ENCODE measurements around the gene FKBP2. TPM values are rescaled to one million over a fixed set of nuclear protein-coding genes. Genes with fewer than 3 reads are reported as not detected.

The FKBP2 gene
- total RNA-seq, 5 donors from 2014 or later (not counting 1 experiment from before 2014, with no cell fraction given) = 17.9 to 53.0 (median 42.9) TPM

- Mint-ChIP-seq H3K36me3 (no peaks in the 10 kb centered on the region), H3K9me3 (no peaks in the 10 kb centered on the region), H3K27me3 (no peaks in the 10 kb centered on the region), H3K4me3 (peak overlapping the region; percentile 82 to 92 (median 88)), H3K27ac (peak overlapping the region; percentile 74 to 88), H3K4me1 (peaks cover 58 to 65% (median 59%) of the 10 kb centered on the region in 3 donors)
- DNase-seq (no peak), ATAC-seq (replicated peaks in 1 of 4) (no peak)
- Histone ChIP-seq H3K4me3 (ENCODE audit: control insufficient read depth in 1 of 2, extremely low read depth in 1 of 2, low read length in 1 of 2) (peak overlapping the region; percentile 75 to 76), H3K4me1 (ENCODE audit: control insufficient read depth in 1 of 2, extremely low read depth in 1 of 2, insufficient read depth in 2 of 2, low read length in 2 of 2) (peaks cover 24 to 77% of the 10 kb centered on the region in 2 experiments), H3K27ac (ENCODE audit: low read length) (peak overlapping the region; percentile 77), H3K36me3 (ENCODE audit: control insufficient read depth in 2 of 2, extremely low read depth in 1 of 2, insufficient read depth in 1 of 2, low read length in 1 of 2) (peaks cover 0 to 4% of the 10 kb centered on the region in 2 donors), H3K27me3 (replicated peaks in 1 of 2; ENCODE audit: control insufficient read depth in 2 of 2, extremely low read depth in 1 of 2, insufficient read depth in 2 of 2, low read length in 1 of 2) (no peaks in the 10 kb centered on the region), H3K9me3 (no peaks in the 10 kb centered on the region)
- ChIA-PET POLR2A (no interaction called here), CTCF (interaction anchor here in 1 of 2 donors (1.2 kb wide), 1 partner anchor 87 kb away, joined by 3 read pairs; the partner anchor contains the start of gene PRDX5)
- WGBS (ENCODE audit: insufficient coverage) = 0% methylated on average over 1 of the region's 8 CpGs
Observed at GRCh38 chr11:64230985-64231365, 9.9 kb upstream of the FKBP2 start.

GRCh38 chr11:64231546-64231945, 9.3 kb upstream of the FKBP2 start:
- Mint-ChIP-seq H3K4me1 (peaks cover 58 to 65% (median 60%) of the 10 kb centered on the region in 3 donors), H3K4me3 (peak overlapping the region; percentile 82 to 92 (median 88)), H3K27ac (peak overlapping the region; percentile 59 to 88), H3K36me3 (no peaks in the 10 kb centered on the region), H3K27me3 (no peaks in the 10 kb centered on the region), H3K9me3 (no peaks in the 10 kb centered on the region)
- Histone ChIP-seq H3K4me1 (ENCODE audit: control insufficient read depth in 1 of 2, extremely low read depth in 1 of 2, insufficient read depth in 2 of 2, low read length in 2 of 2) (peaks cover 24 to 77% of the 10 kb centered on the region in 2 experiments), H3K36me3 (ENCODE audit: control insufficient read depth in 2 of 2, extremely low read depth in 1 of 2, insufficient read depth in 1 of 2, low read length in 1 of 2) (peaks cover 0 to 4% of the 10 kb centered on the region in 2 donors), H3K27ac (ENCODE audit: low read length) (no peak overlapping the region), H3K9me3 (no peaks in the 10 kb centered on the region), H3K4me3 (ENCODE audit: control insufficient read depth in 1 of 2, extremely low read depth in 1 of 2, low read length in 1 of 2) (no peak overlapping the region), H3K27me3 (replicated peaks in 1 of 2; ENCODE audit: control insufficient read depth in 2 of 2, extremely low read depth in 1 of 2, insufficient read depth in 2 of 2, low read length in 1 of 2) (no peaks in the 10 kb centered on the region)
- ATAC-seq (replicated peaks in 1 of 4) (no peak), DNase-seq (no peak)
- 100% methylated on average over 7 of the region's 7 CpGs for WGBS (ENCODE audit: insufficient coverage)
- ChIA-PET CTCF (interaction anchor here in 1 of 2 donors (1.2 kb wide), 1 partner anchor 86 kb away, joined by 3 read pairs; the partner anchor contains the start of gene PRDX5), POLR2A (no interaction called here)

DNA sequence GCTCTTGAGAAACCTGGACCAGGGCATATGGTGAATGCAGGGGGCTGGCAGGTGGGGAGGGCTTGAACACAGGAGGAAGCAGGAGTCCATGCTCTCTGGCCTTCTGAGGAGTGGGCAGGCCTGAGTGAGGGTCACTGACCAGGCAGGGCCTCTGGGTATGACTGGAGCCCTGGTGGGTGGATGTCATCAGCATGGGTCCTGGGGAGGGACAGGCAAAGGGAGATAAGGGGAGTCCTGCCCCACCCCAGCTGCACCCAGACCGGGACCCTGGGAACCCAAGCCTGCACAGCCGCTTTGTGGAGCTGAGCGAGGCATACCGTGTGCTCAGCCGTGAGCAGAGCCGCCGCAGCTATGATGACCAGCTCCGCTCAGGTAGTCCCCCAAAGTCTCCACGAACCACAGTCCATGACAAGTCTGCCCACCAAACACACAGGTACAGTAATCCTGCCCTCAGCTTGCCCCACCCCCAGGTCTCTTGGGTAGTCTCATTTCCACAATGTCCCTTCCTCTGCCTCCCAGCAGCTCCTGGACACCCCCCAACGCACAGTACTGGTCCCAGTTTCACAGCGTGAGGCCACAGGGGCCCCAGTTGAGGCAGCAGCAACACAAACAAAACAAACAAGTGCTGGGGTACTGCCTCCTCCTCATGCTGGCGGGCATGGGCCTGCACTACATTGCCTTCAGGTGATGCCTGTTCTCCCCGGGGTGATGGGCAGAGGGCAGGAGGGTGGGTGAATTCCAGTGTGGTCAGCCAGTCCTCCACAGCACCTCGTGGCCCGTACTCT, 8.5 kb upstream of the FKBP2 start:
- POLR2A ChIA-PET = no interaction called here
- no peak for ATAC-seq (replicated peaks in 1 of 4)
- Mint-ChIP-seq H3K27me3 (no peaks in the 10 kb centered on the region), H3K27ac (peak overlapping the region; percentile 59 to 88), H3K4me3 (peak overlapping the region; percentile 57 to 92 (median 88)), H3K9me3 (no peaks in the 10 kb centered on the region), H3K36me3 (no peaks in the 10 kb centered on the region), H3K4me1 (peaks cover 51 to 61% (median 54%) of the 10 kb centered on the region in 3 donors)
- no peaks in the 10 kb centered on the region for H3K27me3 ChIP-seq (replicated peaks in 1 of 2; ENCODE audit: control insufficient read depth in 2 of 2, extremely low read depth in 1 of 2, insufficient read depth in 2 of 2, low read length in 1 of 2)
- CTCF ChIA-PET = interaction anchor here in 1 of 2 donors (1.2 kb wide), 1 partner anchor 85 kb away, joined by 3 read pairs; the partner anchor contains the start of gene PRDX5
- H3K27ac ChIP-seq (ENCODE audit: low read length) = no peak overlapping the region
- no peak for DNase-seq
- H3K9me3 ChIP-seq = no peaks in the 10 kb centered on the region
- no peak overlapping the region for H3K4me3 ChIP-seq (ENCODE audit: control insufficient read depth in 1 of 2, extremely low read depth in 1 of 2, low read length in 1 of 2)
- peaks cover 19 to 69% of the 10 kb centered on the region in 2 experiments for H3K4me1 ChIP-seq (ENCODE audit: control insufficient read depth in 1 of 2, extremely low read depth in 1 of 2, insufficient read depth in 2 of 2, low read length in 2 of 2)
- H3K36me3 ChIP-seq (ENCODE audit: control insufficient read depth in 2 of 2, extremely low read depth in 1 of 2, insufficient read depth in 1 of 2, low read length in 1 of 2) = peaks cover under 1 to 4% of the 10 kb centered on the region in 2 donors
- 92% methylated on average over 11 of the region's 15 CpGs for WGBS (ENCODE audit: insufficient coverage)

GRCh38 chr11:64232967-64233315, 8.0 kb upstream of the FKBP2 start:
- Mint-ChIP-seq H3K36me3 (no peaks in the 10 kb centered on the region), H3K27me3 (no peaks in the 10 kb centered on the region), H3K4me1 (peaks cover 45 to 57% (median 48%) of the 10 kb centered on the region in 3 donors), H3K4me3 (peak overlapping the region; percentile 57 to 92 (median 73)), H3K9me3 (no peaks in the 10 kb centered on the region), H3K27ac (peak overlapping the region in 1 of 2 donors; percentile 88)
- H3K4me1 ChIP-seq (ENCODE audit: control insufficient read depth in 1 of 2, extremely low read depth in 1 of 2, insufficient read depth in 2 of 2, low read length in 2 of 2) = peaks cover 16 to 65% of the 10 kb centered on the region in 2 experiments
- no peak overlapping the region for H3K27ac ChIP-seq (ENCODE audit: low read length)
- POLR2A ChIA-PET = no interaction called here
- DNase-seq = no peak
- 89% methylated on average over 6 of the region's 8 CpGs for WGBS (ENCODE audit: insufficient coverage)
- no peaks in the 10 kb centered on the region for H3K27me3 ChIP-seq (replicated peaks in 1 of 2; ENCODE audit: control insufficient read depth in 2 of 2, extremely low read depth in 1 of 2, insufficient read depth in 2 of 2, low read length in 1 of 2)
- CTCF ChIA-PET = no interaction called here
- ATAC-seq (replicated peaks in 1 of 4) = no peak
- no peak overlapping the region for H3K4me3 ChIP-seq (ENCODE audit: control insufficient read depth in 1 of 2, extremely low read depth in 1 of 2, low read length in 1 of 2)
- H3K9me3 ChIP-seq = no peaks in the 10 kb centered on the region
- H3K36me3 ChIP-seq (ENCODE audit: control insufficient read depth in 2 of 2, extremely low read depth in 1 of 2, insufficient read depth in 1 of 2, low read length in 1 of 2) = peaks cover 6 to 9% of the 10 kb centered on the region in 2 donors

- peak; percentile 67 to 74 (median 69) for ATAC-seq (replicated peaks in 1 of 4)
- peak within 1 kb of the TSS; percentile 68 for H3K27ac ChIP-seq (ENCODE audit: low read length)
- peaks cover 42 to 51% (median 44%) of the 10 kb centered on the region in 3 donors for H3K4me1 Mint-ChIP-seq
- no peaks in the 10 kb centered on the region for H3K27me3 Mint-ChIP-seq
- WGBS (ENCODE audit: insufficient coverage) = 17% methylated on average over 30 of the region's 62 CpGs
- H3K4me3 Mint-ChIP-seq = peak within 1 kb of the TSS; percentile 79 to 92 (median 84)
- no peaks in the 10 kb centered on the region for H3K27me3 ChIP-seq (replicated peaks in 1 of 2; ENCODE audit: control insufficient read depth in 2 of 2, extremely low read depth in 1 of 2, insufficient read depth in 2 of 2, low read length in 1 of 2)
- H3K9me3 ChIP-seq = no peaks in the 10 kb centered on the region
- peaks cover 14 to 16% of the 10 kb centered on the region in 2 donors for H3K36me3 ChIP-seq (ENCODE audit: control insufficient read depth in 2 of 2, extremely low read depth in 1 of 2, insufficient read depth in 1 of 2, low read length in 1 of 2)
- ChIA-PET POLR2A (no interaction called here), CTCF (no interaction called here)
- DNase-seq = peak in 30 of 35 experiments; percentile 30 to 80 (median 54)
- H3K36me3 Mint-ChIP-seq = no peaks in the 10 kb centered on the region
- no peaks in the 10 kb centered on the region for H3K9me3 Mint-ChIP-seq
- peak within 1 kb of the TSS; percentile 72 to 88 for H3K27ac Mint-ChIP-seq
- H3K4me3 ChIP-seq (ENCODE audit: control insufficient read depth in 1 of 2, extremely low read depth in 1 of 2, low read length in 1 of 2) = peak within 1 kb of the TSS; percentile 58 to 70
- peaks cover 16 to 56% of the 10 kb centered on the region in 2 experiments for H3K4me1 ChIP-seq (ENCODE audit: control insufficient read depth in 1 of 2, extremely low read depth in 1 of 2, insufficient read depth in 2 of 2, low read length in 2 of 2)
Observed at GRCh38 chr11:64233913-64234586, 6.8 kb upstream of the FKBP2 start, which contains the start of gene VEGFB. VEGFB (plus strand) TSS chr11:64234584; CDS start chr11:64234834, 250 bp downstream.

GRCh38 chr11:64234647-64235379, 6.1 kb upstream of the FKBP2 start:
- peak overlapping the region; percentile 79 to 84 (median 81) for H3K4me3 Mint-ChIP-seq
- Histone ChIP-seq H3K9me3 (no peaks in the 10 kb centered on the region), H3K4me1 (ENCODE audit: control insufficient read depth in 1 of 2, extremely low read depth in 1 of 2, insufficient read depth in 2 of 2, low read length in 2 of 2) (peaks cover 9 to 51% of the 10 kb centered on the region in 2 experiments), H3K36me3 (ENCODE audit: control insufficient read depth in 2 of 2, extremely low read depth in 1 of 2, insufficient read depth in 1 of 2, low read length in 1 of 2) (peaks cover 10 to 16% of the 10 kb centered on the region in 2 donors), H3K27ac (ENCODE audit: low read length) (peak overlapping the region; percentile 38), H3K27me3 (replicated peaks in 1 of 2; ENCODE audit: control insufficient read depth in 2 of 2, extremely low read depth in 1 of 2, insufficient read depth in 2 of 2, low read length in 1 of 2) (no peaks in the 10 kb centered on the region), H3K4me3 (ENCODE audit: control insufficient read depth in 1 of 2, extremely low read depth in 1 of 2, low read length in 1 of 2) (peak overlapping the region; percentile 58 to 70)
- DNase-seq (peak in 23 of 35 experiments; percentile 35 to 79 (median 49)), ATAC-seq (replicated peaks in 1 of 4) (peak; percentile 56 to 69 (median 61))
- H3K36me3 Mint-ChIP-seq = no peaks in the 10 kb centered on the region
- WGBS (ENCODE audit: insufficient coverage) = under 1% methylated on average over 73 of the region's 80 CpGs
- ChIA-PET POLR2A (no interaction called here), CTCF (no interaction called here)
- no peaks in the 10 kb centered on the region for H3K9me3 Mint-ChIP-seq
- peak overlapping the region; percentile 72 to 84 for H3K27ac Mint-ChIP-seq
- no peaks in the 10 kb centered on the region for H3K27me3 Mint-ChIP-seq
- peaks cover 39 to 43% (median 39%) of the 10 kb centered on the region in 3 donors for H3K4me1 Mint-ChIP-seq
